ENCODE results near the gene TOM1. TPM values are rescaled to one million over a fixed set of nuclear protein-coding genes. Genes with fewer than 3 reads are reported as not detected.

Gene TOM1
- total RNA-seq, 2 experiments from 2014 or later: 16.2 to 20.0 TPM

DNA sequence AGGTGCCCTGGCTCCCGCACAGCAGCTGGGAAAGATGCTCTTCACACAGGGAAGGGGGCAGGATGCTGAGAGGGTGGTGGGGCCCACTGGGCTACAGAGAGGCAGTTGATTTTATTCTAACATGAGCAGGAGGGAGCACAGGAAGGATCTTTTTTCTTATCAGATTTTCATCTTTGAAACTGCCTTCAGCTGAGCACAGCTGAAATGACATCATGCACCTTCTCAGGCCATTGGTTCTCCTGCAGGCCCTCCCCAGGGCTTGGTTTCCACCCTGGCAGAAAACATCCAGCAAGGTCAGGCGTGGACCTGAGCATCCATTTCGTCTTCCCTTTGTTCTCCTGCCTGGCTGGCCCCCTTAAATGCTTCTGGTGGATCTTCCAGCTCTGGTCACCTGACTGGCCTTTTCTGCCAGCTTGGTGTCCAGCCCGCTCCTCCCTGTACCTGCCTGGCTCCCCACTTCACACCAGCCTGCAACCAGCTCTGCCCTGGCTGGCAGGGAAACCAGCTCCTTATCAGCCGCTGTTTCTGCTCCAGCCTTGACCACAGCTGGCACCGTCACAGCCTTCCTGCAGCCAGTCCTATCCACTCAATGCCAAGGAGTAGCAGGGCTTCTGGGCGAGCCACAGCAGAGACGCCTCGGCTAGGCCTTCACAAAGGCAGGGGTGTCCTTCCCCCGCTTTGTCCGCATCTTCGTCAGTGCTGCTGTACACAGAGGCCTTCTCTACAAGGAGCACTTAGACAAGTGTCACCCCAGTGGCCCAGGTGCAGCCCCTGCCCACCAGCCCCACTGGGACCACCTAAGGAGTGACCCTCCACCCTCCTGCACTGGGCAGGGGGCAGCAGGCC lies 36.5 kb downstream of the TOM1 start:
- ATAC-seq: no peak
- no peak for DNase-seq
- ChIA-PET CTCF (interaction anchor here (0.9 to 1.3 kb wide), 3 partner anchors 10 to 95 kb away, joined by 3 read pairs; no protein-coding TSS in a partner anchor), POLR2A (interaction anchor here (1.3 kb wide), 1 partner anchor 38 kb away, joined by 4 read pairs; no protein-coding TSS in a partner anchor)
- peaks cover 10% of the 10 kb centered on the region for H3K4me1 Mint-ChIP-seq (ENCODE audit: low read depth)
- intact Hi-C loops (cut with micrococcal nuclease): no loop called here
- H3K27me3 Mint-ChIP-seq: no peaks in the 10 kb centered on the region
- no peaks in the 10 kb centered on the region for H3K9me3 Mint-ChIP-seq
- H3K36me3 Mint-ChIP-seq (ENCODE audit: low read depth): peaks cover 29% of the 10 kb centered on the region
- no peak overlapping the region for H3K4me3 Mint-ChIP-seq
- H3K27ac Mint-ChIP-seq: peak overlapping the region; percentile 34
- TF ChIP-seq, protein P1, sequence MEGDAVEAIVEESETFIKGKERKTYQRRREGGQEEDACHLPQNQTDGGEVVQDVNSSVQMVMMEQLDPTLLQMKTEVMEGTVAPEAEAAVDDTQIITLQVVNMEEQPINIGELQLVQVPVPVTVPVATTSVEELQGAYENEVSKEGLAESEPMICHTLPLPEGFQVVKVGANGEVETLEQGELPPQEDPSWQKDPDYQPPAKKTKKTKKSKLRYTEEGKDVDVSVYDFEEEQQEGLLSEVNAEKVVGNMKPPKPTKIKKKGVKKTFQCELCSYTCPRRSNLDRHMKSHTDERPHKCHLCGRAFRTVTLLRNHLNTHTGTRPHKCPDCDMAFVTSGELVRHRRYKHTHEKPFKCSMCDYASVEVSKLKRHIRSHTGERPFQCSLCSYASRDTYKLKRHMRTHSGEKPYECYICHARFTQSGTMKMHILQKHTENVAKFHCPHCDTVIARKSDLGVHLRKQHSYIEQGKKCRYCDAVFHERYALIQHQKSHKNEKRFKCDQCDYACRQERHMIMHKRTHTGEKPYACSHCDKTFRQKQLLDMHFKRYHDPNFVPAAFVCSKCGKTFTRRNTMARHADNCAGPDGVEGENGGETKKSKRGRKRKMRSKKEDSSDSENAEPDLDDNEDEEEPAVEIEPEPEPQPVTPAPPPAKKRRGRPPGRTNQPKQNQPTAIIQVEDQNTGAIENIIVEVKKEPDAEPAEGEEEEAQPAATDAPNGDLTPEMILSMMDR (IDR thresholded peaks at IDR 0.05): no peak

DNA sequence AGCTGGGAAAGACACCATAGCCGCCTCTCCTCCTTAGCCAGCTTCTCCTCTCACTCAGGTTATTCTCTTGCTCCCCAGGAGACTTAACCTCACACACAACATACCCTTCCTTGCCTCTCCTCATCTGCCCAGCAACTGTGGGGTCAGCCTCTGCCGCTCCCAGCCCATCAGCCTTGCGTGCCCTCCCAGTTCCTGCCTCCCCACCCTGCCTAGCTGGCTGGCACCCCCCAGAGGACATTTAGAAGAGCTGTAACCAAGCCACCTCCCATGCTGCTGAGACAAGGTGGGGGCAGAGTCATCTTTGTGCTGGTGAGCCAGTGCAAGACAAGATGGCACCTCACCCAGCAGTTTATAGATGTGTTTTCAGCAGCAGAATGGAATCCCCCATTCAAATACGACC lies 38.2 kb downstream of the TOM1 start:
- ATAC-seq (peak; percentile 67), DNase-seq (peak; percentile 27)
- Mint-ChIP-seq H3K27me3 (no peaks in the 10 kb centered on the region), H3K4me3 (no peak overlapping the region), H3K36me3 (ENCODE audit: low read depth) (peaks cover 27% of the 10 kb centered on the region), H3K9me3 (no peaks in the 10 kb centered on the region), H3K4me1 (ENCODE audit: low read depth) (peaks cover 10% of the 10 kb centered on the region), H3K27ac (no peak overlapping the region)
- ChIA-PET POLR2A (no interaction called here), CTCF (interaction anchor here (2.4 kb wide), 1 partner anchor 13 kb away, joined by 8 read pairs; no protein-coding TSS in a partner anchor)
- intact Hi-C loops (cut with micrococcal nuclease): no loop called here
- TF ChIP-seq, protein P1 (IDR thresholded peaks at IDR 0.05): peak; percentile 17

DNA sequence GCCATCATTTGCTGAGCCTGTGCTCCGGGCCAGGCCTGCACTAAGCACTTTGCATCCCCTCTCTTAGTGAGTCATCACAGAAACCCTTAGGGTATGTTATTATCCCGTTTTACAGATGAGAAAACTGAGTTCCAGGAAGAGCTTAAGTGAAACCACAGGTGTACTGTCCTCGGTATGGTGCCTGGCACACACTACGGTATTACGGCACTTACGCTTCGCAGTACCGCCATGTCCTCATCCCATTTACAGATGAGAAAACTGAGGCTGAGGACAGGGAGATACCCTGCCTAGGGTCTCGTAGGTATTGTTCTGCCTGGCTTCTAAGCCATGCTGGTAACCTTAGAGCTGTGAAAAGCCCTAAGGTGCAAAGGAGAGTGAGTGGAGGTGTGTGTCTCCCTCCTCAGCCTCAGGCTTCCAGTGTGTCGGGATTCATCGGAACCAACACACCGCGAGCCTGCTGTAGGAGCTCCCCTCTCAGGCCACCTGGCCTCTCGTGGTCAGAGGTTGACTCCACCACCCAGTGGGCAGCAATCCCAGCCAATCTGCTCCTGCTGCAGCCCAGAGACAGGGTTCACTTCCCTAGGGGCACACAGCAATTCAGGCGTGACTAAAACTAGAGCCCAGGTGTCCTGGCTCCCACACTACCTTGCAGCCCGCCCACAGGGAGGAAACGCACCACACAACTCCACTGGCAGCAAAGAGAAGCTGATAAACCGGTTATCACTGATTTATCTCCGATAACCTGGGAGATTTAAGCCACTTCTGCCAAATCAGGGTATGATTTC lies 41.6 kb downstream of the TOM1 start:
- DNase-seq: no peak
- H3K27me3 Mint-ChIP-seq: no peaks in the 10 kb centered on the region
- no peaks in the 10 kb centered on the region for H3K4me1 Mint-ChIP-seq (ENCODE audit: low read depth)
- H3K36me3 Mint-ChIP-seq (ENCODE audit: low read depth): peaks cover 17% of the 10 kb centered on the region
- H3K9me3 Mint-ChIP-seq: no peaks in the 10 kb centered on the region
- TF ChIP-seq, protein P1 (IDR thresholded peaks at IDR 0.05): no peak
- H3K27ac Mint-ChIP-seq: no peak overlapping the region
- ChIA-PET POLR2A (interaction anchor here (1.2 kb wide), 1 partner anchor 19 kb away, joined by 3 read pairs; no protein-coding TSS in a partner anchor), CTCF (interaction anchor here (1.0 kb wide), 2 partner anchors 10 to 725 kb away, joined by 4 read pairs; no protein-coding TSS in a partner anchor)
- intact Hi-C loops (cut with micrococcal nuclease): no loop called here
- H3K4me3 Mint-ChIP-seq: no peak overlapping the region
- no peak for ATAC-seq

DNA sequence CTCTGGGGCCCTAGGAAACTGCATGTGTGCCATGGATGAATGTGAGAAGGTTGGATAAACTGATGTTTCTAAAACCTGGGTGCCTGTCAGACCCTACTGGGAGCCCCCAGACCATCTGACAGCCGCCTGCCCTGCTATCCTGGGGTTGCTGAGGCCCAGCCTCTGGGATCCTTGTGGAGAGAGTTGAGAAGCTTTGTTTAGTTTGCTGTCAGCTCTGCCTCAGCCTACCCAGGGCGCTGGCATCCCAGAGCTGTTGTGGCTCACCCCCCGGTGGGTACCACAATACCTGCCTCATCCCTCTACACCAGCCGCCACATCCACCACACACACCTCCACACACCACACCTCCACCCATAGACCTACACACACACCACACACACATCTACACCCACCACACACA lies 42.7 kb downstream of the TOM1 start:
- no peaks in the 10 kb centered on the region for H3K4me1 Mint-ChIP-seq (ENCODE audit: low read depth)
- H3K27ac Mint-ChIP-seq: no peak overlapping the region
- peaks cover 16% of the 10 kb centered on the region for H3K36me3 Mint-ChIP-seq (ENCODE audit: low read depth)
- H3K27me3 Mint-ChIP-seq: no peaks in the 10 kb centered on the region
- H3K4me3 Mint-ChIP-seq: no peak overlapping the region
- DNase-seq (no peak), ATAC-seq (no peak)
- H3K9me3 Mint-ChIP-seq: no peaks in the 10 kb centered on the region
- intact Hi-C loops (cut with micrococcal nuclease): no loop called here
- CTCF ChIA-PET: no interaction called here
- TF ChIP-seq, protein P1 (IDR thresholded peaks at IDR 0.05): no peak
- POLR2A ChIA-PET: no interaction called here

All from activated CD8-positive, alpha-beta T cell treated with anti-CD3 and anti-CD28 coated beads for 36 hours (primary cell).